Cerebellar nuclear complex (tissue), 1 donor: ENCODE data around the gene GPX3.
A peak's percentile ranks its signal among the peaks of the same experiment; 100 is the strongest.

Experiments
- DNase-seq, 2 experiments: peaks; one replicate each; lab custom pipeline; 2025; lab: John Stamatoyannopoulos, UW

The GPX3 gene

DNA sequence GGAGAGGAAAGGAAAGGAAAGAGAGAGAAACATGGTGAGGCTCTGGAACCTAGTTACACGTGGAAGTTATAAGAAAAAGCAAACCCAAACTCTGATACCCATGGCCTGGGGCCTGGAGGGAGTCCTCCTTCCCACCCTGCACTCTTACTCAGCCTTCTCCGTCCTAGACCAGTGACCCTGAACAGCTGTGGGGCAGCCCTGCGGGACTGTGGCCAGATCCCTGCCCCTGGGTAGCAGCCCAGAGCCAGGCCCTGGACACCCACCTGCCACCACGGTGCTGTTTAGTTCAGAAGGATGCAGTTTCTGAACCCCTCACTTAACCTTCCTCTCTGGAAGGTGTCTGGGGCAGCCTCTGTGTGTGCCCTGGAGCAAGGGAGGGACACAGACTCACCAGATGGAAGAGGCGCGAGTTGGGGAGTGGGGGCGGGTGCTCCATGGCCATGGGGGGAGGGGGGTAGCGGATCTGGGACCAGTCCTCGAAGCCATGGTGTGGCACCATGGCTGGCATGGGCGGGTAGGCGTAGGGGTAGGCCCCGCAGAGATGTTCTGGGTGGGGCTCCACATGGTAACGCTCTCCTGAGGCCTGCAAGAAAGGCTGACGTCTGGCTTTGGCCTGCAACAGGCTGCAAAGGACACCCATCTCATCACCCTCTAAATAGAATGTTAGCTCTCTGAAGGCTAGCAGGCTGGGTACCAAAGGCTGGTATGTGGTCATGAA is 13.0 kb downstream of the GPX3 start:
- DNase-seq: no peak

DNA sequence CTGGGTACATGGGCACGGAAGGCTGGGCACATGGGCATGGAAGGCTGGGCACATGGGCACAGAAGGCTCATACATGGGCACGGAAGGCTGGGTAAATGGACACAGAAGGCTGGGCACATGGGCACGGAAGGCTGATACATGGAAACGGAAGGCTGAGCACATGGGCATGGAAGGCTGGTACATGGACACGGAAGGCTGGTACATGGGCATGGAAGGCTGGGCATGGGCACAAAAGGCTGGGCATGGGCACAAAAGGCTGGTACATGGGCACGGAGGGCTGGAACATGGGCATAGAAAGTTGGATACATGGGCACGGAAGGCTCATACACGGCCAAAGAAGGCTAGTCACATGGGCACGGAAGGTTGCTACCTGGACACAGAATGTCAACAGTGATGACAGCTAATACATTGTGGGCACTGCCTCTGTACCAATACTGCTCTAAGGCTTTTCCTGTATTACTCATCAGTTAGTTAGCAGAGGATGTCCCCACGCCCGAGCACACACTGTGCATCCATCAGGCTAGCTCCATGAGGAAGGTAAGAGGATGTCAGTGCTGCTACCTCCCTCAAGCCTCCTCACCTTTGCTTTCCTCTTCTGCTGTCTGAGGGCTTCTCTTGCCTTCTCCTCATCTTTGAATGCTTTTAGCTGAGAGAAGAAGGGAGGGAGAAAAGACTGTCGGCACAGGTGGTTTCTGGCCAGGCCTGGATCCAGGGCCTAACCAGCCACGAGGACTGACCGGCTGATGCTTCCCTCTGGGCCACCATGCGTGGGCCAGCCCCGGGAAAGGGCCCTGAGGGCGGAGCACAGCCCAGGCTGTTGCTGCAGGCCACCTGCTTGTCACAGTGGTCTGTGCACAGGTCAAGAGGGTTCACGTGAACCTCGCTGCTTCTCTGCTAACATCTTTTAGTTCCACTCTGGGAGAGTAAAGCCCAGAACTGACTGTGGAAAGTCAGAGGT is 14.3 kb downstream of the GPX3 start:
- DNase-seq: no peak

DNA sequence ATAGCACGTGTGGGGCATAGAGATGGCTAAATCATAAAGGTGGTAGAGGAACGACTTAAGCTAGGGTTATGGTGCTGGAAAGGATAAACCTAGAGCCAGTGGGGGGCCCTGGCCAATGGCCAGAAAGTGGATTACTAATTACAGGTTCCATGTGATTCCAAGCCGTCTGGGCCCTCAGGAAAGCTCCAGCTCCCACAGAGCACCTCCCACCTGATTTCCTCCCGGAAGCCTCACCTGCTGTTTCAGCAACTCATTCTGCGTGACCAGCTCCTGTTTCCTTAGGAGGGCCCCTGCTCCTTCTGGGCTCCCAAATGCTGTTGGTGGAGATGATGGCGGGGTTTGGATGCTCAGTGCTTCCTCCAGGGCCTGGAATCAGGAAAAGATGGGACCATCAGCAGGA is 16.2 kb downstream of the GPX3 start:
- peak in 1 of 2 experiments; percentile 19 for DNase-seq

GRCh38 chr5:151037561-151038411 is 17.4 kb downstream of the GPX3 start:
- no peak for DNase-seq

- no peak for DNase-seq
These were observed 18.0 kb downstream of the GPX3 start for GRCh38 chr5:151038412-151038745.

DNA sequence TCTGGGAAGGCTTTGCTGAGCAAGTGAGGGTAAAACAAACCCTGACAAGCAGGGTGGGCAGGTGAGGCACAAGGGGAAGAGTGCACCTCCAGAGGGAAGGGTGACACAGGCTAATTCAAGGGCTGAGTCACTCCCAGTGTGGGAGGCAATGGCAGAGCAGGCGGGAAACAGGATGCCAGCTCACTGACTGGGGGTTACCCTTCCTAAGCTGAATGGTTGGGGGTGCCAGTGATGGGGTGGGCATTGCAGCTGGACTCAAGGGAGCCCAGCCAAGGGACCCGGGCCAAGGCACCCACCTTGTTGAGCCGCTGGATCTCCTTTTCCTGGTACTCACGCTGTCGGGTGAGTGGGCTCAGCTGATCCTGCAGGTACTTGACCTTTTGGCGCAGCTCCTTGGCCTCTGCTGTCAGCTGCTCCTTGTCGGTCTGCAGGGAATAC is 18.4 kb downstream of the GPX3 start:
- no peak for DNase-seq

GRCh38 chr5:151039665-151040064 is 19.3 kb downstream of the GPX3 start:
- no peak for DNase-seq

DNA sequence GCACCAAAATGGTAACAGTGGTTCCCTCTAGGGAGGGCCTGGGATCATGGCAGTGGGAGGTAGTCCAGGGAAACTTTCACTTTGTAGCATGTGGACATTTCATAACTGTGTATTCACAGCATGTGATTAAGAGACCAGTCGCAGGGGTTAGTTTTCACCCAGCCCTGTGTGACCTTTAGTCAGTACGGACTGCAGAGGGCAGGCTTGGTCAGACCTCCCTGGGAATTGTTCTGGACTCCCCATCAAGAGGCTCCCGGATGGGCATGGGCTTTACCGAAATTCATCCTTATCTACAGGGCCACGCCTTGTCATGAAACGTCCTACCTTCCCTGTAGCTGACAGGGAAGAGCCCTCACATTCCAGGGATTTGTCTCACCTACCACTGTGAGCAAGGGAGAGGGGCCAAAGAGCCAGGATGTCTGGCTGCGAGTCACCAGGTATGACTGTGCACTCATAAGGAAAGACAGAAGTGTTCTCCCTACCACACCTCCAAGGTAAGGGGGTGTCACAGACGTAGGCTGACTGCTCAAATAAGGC is 19.9 kb downstream of the GPX3 start:
- no peak for DNase-seq

DNA sequence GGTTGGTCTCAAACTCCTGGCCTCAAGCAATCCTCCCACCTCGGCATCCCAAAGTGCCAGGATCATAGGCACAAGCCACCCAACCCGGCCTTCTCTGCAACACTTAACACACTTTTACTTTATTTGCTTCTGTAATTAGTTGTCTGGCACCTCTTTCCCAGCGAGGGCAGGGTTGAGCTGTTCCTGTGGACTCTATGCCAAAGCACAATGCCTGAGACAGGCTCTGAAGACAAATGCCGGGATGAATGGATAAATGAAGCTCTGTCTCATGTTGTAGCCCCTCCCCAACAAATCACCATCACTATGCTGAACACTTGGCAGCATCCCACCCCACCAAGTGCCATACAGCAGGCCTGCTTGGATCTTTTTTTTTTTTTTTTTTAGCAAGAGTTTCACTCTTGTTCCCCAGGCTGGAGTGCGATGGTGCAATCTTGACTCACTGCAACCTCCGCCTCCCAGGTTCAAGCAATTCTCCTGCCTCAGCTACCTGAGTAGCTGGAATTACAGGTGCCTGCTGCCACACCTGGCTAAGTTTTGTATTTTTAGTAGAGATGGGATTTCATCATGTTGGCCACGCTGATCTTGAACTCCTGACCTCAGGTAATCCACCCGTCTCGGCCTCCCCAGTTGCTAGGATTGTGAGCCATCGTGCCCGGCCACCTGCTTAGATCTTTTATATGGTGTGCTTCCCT is 21.3 kb downstream of the GPX3 start:
- no peak for DNase-seq

DNA sequence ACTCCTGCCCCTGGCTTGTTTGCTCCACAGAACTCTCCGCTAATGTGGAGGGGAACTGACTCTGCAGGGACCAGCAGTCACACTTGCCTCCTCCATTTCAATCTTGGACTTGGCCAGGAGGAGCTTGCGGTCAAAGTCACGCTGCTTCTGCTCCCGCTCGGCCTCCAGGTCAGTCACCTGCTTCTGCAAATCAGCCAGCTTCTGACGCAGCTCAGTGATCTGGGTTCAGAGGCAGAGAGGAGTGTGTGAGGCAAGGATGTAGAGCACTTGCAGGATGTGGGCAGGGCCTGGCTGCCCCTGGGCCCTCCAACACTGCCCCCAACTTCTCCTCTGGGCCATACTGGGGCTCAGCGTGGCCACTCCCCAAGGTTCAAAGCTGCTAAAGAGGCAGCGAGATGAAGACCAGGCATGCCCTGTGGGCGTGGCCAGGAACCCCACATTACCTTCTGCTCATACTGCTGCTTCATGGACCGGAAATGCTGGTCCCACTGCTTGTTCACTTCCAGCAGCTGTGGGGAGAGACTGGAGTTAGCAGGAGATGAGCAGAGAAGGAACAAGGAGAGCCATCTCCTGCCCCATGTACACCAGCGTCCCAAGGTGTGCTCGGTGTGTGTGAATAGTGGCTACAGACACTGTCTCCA is 22.2 kb downstream of the GPX3 start:
- no peak for DNase-seq

DNA sequence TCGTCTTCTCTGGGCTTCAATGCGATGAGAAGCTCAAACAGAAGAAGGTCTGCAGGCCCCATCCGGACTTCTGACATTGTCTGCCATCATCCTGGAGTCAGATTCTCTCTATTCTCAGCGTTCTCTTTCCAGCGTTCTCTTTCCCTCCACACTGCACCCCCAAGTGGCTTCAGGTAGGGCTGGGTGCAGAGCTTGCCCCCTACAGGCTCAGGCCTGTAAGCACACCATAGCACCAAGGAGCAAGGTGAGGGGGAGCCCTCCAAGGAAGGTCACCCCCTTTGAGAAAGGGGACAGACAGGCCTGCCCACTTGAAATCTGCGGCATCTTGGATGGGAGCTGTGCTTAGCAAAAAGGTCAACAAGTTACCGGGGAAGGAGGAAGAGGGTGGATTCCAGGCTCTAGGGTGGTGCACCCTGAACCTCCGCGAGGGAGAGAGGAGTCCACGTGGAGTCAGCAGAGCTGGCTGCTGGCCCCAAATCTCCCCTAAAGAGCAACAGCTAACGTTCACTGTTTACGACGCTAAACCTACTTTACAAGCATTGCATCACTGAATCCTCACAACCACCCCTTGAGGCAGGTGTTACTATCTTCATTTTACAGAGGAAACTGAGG is 27.5 kb downstream of the GPX3 start:
- no peak for DNase-seq

DNA sequence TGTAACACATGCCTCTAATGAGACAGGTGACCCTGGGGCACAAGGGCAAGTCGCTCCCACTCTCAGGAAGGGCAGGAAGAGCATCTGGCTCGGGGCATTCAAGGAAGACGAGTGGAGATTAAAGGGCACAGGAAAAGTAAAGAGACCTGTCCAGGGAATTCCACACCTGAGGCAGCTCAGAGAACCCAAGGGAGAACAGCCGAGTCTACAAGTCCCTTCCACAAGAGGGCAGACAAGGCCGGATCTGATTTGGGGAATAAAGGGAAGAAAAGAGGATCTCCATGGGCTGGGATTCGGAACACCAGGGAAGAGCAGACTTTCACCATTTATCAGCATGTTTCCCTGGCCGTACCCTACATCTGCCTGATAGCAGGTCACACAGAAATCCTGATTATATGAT is 28.1 kb downstream of the GPX3 start:
- DNase-seq: no peak

DNA sequence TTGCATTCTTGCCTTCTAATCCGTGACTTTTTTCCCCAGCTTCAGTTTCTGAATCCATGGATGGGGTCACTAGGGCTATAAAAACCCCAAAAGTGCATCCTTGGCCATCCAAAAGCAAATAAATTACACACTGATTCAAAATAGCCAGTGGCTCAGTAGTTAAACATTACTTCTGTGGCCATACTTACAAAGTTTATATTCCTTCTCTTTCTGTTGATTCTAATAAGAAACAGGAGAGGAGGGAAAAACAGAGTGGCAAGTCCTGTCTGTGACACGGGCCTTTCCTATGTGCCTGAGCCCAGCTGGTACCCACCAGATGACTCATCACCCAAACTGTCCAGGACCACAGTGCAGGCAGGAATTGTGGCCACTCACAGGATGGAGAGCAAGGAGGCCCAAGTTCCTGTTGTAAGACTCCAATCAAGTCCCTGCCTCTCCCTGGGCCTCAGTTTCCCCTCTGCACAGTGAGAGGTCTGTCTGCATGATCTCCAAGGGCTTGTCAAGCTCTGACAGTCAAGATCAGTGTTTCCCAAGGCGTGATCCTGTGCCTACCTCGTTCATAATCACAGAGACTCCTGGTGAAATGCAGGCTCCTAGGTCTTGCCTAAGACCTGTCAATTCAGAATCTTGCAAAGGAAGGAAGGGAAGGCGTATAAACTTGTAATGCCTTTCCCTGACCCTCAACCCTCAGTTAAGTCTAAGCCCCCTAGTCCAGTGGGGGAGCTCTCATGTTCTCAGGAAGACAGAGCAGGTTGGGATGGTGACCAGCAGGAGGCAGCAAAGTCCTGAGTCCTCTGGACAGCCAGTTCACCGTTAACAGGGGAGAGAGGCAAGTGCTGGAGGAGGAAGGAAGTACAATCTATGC is 30.9 kb downstream of the GPX3 start:
- no peak for DNase-seq

DNA sequence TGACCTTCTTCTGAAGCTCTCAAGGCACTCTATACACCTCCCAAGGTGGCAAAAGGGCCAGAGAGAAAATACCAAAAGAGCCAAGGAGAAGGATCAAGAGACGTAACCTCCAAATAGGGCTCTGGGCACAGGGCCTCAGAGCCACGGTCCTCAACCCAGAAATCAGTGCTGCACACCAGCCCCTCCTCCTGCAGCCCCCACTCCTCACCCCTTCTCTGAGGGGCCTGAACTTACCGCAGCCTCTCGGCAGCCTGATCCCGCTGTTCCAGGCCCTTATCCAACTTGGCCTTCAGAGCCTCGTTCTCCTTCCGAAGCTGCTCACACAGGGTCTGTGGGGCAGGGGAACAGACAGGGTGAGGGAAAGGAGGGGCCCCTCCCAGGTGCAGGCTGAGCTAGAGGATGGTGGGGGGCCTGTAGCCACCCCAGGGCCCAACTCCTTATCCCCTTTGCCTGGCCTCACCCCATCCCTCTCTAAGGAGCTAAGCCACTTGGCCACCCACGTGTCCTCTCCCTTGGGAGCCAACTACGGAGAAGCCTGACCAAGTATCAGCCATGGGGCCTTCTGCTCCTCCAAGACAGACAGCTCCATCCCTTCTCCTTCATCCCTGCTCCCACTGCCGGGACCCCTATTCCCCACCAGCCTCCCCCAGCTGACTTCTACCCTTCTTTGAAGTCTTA is 31.7 kb downstream of the GPX3 start:
- DNase-seq: no peak

GRCh38 chr5:151052836-151053235 is 32.4 kb downstream of the GPX3 start:
- no peak for DNase-seq

- DNase-seq: peak in 1 of 2 experiments; percentile 11
These were observed 33.5 kb downstream of the GPX3 start for GRCh38 chr5:151053796-151054462.

GRCh38 chr5:151054709-151055108 is 34.3 kb downstream of the GPX3 start:
- DNase-seq: no peak

DNA sequence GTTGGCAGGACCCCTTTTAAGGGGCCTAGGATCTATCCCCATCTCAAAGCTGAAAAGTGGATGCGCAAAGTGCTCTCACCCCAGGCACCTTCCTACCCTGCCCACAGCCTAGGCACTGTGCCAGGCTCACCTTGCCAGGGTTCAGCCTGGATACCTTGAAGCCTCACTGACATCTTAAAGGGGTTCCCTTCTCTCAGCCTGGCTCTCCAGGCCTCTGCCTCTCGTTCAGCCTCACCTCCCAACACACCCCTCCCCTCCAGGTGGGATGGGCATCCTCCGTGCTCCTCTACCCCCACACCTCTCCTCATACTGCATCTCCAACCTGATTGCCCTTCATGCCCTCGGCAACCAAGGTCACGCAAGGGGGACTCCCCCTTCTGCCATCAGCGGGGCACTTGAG is 34.9 kb downstream of the GPX3 start:
- DNase-seq: no peak
